ENCODE measurements around the gene EIF4B. TPM values are rescaled to one million over a fixed set of nuclear protein-coding genes. Genes with fewer than 3 reads are reported as not detected.

EIF4B gene
- total and polyA plus RNA-seq, 2 of the 13 experiments (the other 11 are each of a cell fraction or from before 2014, with no cell fraction given), result 416 to 548 TPM

- CTCF ChIA-PET (ENCODE audit: low intra/inter-chr PET ratio, low total read pairs), result interaction anchor here (1.4 to 2.3 kb wide), 2 partner anchors 34 to 125 kb away, joined by 4 to 36 read pairs; no protein-coding TSS in a partner anchor
- Histone ChIP-seq H3K4me1 (ENCODE audit: insufficient read depth, low read length) (peaks cover 33% of the 10 kb centered on the region), H3K79me2 (ENCODE audit: insufficient read depth, low read length) (no peaks in the 10 kb centered on the region), H3K4me3 (replicated peaks in 1 of 3; ENCODE audit: insufficient read depth in 1 of 3, low read depth in 2 of 3, low read length in 3 of 3) (no peak overlapping the region), H4K20me1 (ENCODE audit: insufficient read depth, low read length) (no peaks in the 10 kb centered on the region), H3K9ac (ENCODE audit: insufficient read depth, low read depth, low read length) (no peak overlapping the region), H3K36me3 (replicated peaks in 1 of 2; ENCODE audit: control insufficient read depth in 1 of 2, insufficient read depth in 2 of 2, low read length in 2 of 2) (peaks cover 0 to 18% of the 10 kb centered on the region in 2 experiments; a peak in 2 of 5 replicates), H3K4me2 (ENCODE audit: low read depth, low read length) (no peak overlapping the region), H3K27me3 (ENCODE audit: control insufficient read depth in 1 of 2, insufficient read depth in 2 of 2, low read length in 2 of 2) (no peaks in the 10 kb centered on the region), H3K27ac (ENCODE audit: extremely low read length, insufficient read depth, low read length) (no peak overlapping the region), H3K9me3 (ENCODE audit: low read length) (no peaks in the 10 kb centered on the region), H2AFZ (ENCODE audit: low read length) (no peak overlapping the region)
- WGBS (ENCODE audit: low lambda C conversion rate), result 75% methylated on average over 7 of the region's 7 CpGs
- FAIRE-seq, result no peak
- ATAC-seq, result no peak
- TSS peak; percentile 43 for BruUV-seq (replicated peaks)
- TF ChIP-seq NFIC (IDR thresholded peaks at IDR 0.05; ENCODE audit: low read length), result no peak
- TF ChIP-seq ZNF720 (CRISPR knock-in tag; IDR thresholded peaks at IDR 0.05), result no peak
- no peak for TF ChIP-seq ZSCAN29 (CRISPR knock-in tag; conservative IDR thresholded peaks at IDR 0.05)
- TF ChIP-seq KDM3A (CRISPR knock-in tag; IDR thresholded peaks at IDR 0.05; ENCODE audit: low read depth), result no peak
- TF ChIP-seq CEBPZ (IDR thresholded peaks at IDR 0.05; ENCODE audit: low read length), result no peak
- no peak for TF ChIP-seq NFYC (CRISPR knock-in tag; IDR thresholded peaks at IDR 0.05)
- no peak for TF ChIP-seq ZNF761 (CRISPR knock-in tag; conservative IDR thresholded peaks at IDR 0.05)
- TF ChIP-seq ZNF354B (CRISPR knock-in tag; IDR thresholded peaks at IDR 0.05), result no peak
- no peak for TF ChIP-seq ZNF343 (CRISPR knock-in tag; IDR thresholded peaks at IDR 0.05)
- no peak for TF ChIP-seq NR2C2 (CRISPR knock-in tag; IDR thresholded peaks at IDR 0.05; ENCODE audit: borderline replicate concordance)
- TF ChIP-seq ZNF138 (CRISPR knock-in tag; IDR thresholded peaks at IDR 0.05; ENCODE audit: low read depth), result no peak
- intact Hi-C loops (cut with micrococcal nuclease; ENCODE audit: unreplicated experiment) (no loop called here), in situ Hi-C loops (cut with HindIII; ENCODE audit: extremely low pct_ligation_motif_present, low pct_unique_long_range_greater_than_20kb) (no loop called here)
- POLR2A ChIA-PET, result interaction anchor here (0.8 to 4.6 kb wide), 14 partner anchors 10 to 256 kb away, joined by 3 to 47 read pairs (median 6); partner anchors contain the start of genes AAAS, CSAD, SOAT2 and SPRYD3
- no peak for DNase-seq (ENCODE audit: low spot score)
Measured at GRCh38 chr12:53065470-53065869, 59.2 kb downstream of the EIF4B start.
